ENCODE data around the gene FOXP1. TPM values are rescaled to one million over a fixed set of nuclear protein-coding genes. Genes with fewer than 3 reads are reported as not detected.

Gene FOXP1
- total and polyA plus RNA-seq, 2 of the 8 experiments (the other 6 are each of a cell fraction or from before 2014, with no cell fraction given): 13.9 to 25.4 TPM

DNA sequence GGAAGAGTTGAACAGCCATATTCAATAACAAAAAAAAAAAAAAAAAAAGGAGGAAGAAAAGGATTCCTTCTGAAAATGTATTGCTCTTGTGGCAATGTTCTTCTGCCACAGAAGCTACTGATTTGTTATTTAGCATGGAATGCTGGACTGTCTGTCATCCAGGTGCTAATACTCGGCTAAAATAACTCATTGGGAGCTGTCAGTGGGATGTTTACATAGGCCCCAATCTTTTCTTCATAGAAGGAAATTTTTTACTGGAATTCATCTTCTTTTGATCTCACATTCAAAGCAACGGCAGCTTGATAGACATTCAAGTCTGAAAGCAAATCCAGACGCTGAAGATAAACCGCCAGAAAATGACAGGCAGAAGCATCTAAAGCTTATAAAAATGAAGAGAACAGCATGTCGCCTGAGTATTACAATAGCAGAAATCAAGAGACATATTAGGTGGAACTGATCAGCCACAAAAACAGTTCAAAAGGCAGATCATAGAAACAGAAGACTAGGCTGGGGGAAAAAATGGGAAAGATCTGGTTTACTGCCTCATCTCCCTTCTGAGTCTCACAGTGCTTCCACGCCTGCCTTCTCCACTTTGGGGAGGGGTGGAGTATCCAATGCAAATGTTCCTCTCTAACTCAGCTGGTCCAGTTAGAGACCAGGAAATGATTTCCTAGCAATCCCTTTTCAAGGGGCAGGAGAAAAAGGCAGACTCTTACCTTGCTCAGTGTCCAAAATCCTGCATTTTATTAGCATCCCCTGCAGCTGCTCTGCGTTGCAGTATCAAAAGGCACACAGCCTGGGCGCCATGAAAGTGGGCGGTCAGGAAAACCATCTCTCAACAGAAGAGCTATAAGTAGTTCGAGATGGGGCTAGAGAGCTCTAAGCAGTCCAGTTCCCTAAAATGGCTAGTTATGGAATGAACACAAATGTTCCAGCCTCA, 451.9 kb downstream of the FOXP1 start:
- Histone ChIP-seq H3K56ac (replicated peaks; ENCODE audit: insufficient read length, low read depth, low read length) (no peak overlapping the region), H2AFZ (ENCODE audit: low read length) (no peak overlapping the region), H3K9me3 (ENCODE audit: insufficient read depth in 2 of 2, low read depth in 1 of 2, low read length in 1 of 2) (no peaks in the 10 kb centered on the region), H3K23ac (ENCODE audit: insufficient read length) (no peak overlapping the region), H4K91ac (replicated peaks; ENCODE audit: insufficient read length, low read length) (no peak overlapping the region), H3K79me1 (ENCODE audit: low read depth, low read length) (peaks cover 5% of the 10 kb centered on the region), H3K18ac (ENCODE audit: extremely low read depth, low read length) (no peak overlapping the region), H2AK5ac (ENCODE audit: low read depth, low read length) (no peak overlapping the region), H3K27me3 (replicated peaks in 1 of 4; ENCODE audit: control insufficient read depth in 3 of 4, extremely low read depth in 1 of 4, insufficient read depth in 3 of 4, low read length in 3 of 4) (no peaks in the 10 kb centered on the region; a peak in 1 of 7 replicates), H2BK15ac (ENCODE audit: low read length) (no peak overlapping the region), H3K79me2 (ENCODE audit: control insufficient read depth in 1 of 2, insufficient read depth in 2 of 2, low read length in 2 of 2) (peaks cover 0 to 8% of the 10 kb centered on the region in 2 experiments; a peak in 1 of 4 replicates), H2BK12ac (ENCODE audit: low read depth, low read length) (no peak overlapping the region), H2BK5ac (ENCODE audit: low read depth, low read length) (no peak overlapping the region), H3K4me3 (ENCODE audit: extremely low read depth in 1 of 4, insufficient read depth in 2 of 4, low read depth in 3 of 4, low read length in 4 of 4) (no peak overlapping the region), H4K20me1 (replicated peaks in 1 of 2; ENCODE audit: control insufficient read depth in 1 of 2, insufficient read depth in 2 of 2, low read length in 2 of 2) (no peaks in the 10 kb centered on the region), H3K4me1 (replicated peaks in 1 of 4; ENCODE audit: control insufficient read depth in 3 of 4, insufficient read depth in 4 of 4, low read length in 3 of 4) (peaks cover 8 to 48% (median 27%) of the 10 kb centered on the region in 4 experiments), H2BK20ac (ENCODE audit: low read length) (no peak overlapping the region), H3K4ac (replicated peaks; ENCODE audit: insufficient read length, low read depth, low read length) (no peak overlapping the region), H2BK120ac (replicated peaks; ENCODE audit: low read depth, low read length) (no peak overlapping the region), H3K27ac (ENCODE audit: low read depth, low read length) (no peak overlapping the region), H3K23me2 (ENCODE audit: low read depth, low read length) (no peaks in the 10 kb centered on the region; the same call in 1 of the 2 replicates), H4K5ac (ENCODE audit: insufficient read length, low read depth, low read length) (no peak overlapping the region), H3K14ac (ENCODE audit: insufficient read length) (no peak overlapping the region), H4K8ac (ENCODE audit: extremely low read depth, insufficient read depth, low read length) (no peak overlapping the region), H3K9ac (replicated peaks in 1 of 4; ENCODE audit: extremely low read depth in 1 of 4, low read depth in 3 of 4, low read length in 3 of 4) (no peak overlapping the region), H3K4me2 (ENCODE audit: insufficient read depth in 1 of 2, low read depth in 2 of 2, low read length in 2 of 2) (no peak overlapping the region; a peak in 1 of 4 replicates), H3K36me3 (ENCODE audit: control insufficient read depth in 2 of 4, insufficient read depth in 4 of 4, low read length in 3 of 4) (no peaks in the 10 kb centered on the region)
- DNase-seq (ENCODE audit: low read depth in 1 of 2, low spot score in 2 of 2): no peak
- POLR2A ChIA-PET (ENCODE audit: partially characterized antibody): interaction anchor here (1.0 kb wide), 1 partner anchor 57 kb away, joined by 3 read pairs; no protein-coding TSS in a partner anchor
- 81% methylated on average over 10 of the region's 10 CpGs; no CpG with 5 or more reads in 1 of the 2 experiments for WGBS, 2 experiments (ENCODE audit: extremely low coverage in 1 of 2, insufficient coverage in 1 of 2, insufficient read length in 1 of 2, insufficient replicate concordance in 2 of 2, low coverage in 1 of 2, low lambda C conversion rate in 2 of 2, missing lambda C conversion rate in 1 of 2)
- TF ChIP-seq CHD2 (IDR thresholded peaks at IDR 0.05; ENCODE audit: low read length) (no peak), TEAD4 (IDR thresholded peaks at IDR 0.05; ENCODE audit: low read depth, low read length) (no peak), ZNF274 (IDR thresholded peaks at IDR 0.05; ENCODE audit: borderline replicate concordance, extremely low read depth, low read length) (no peak), TAF1 (IDR thresholded peaks at IDR 0.05; ENCODE audit: low read depth, low read length) (no peak), BACH1 (IDR thresholded peaks at IDR 0.05; ENCODE audit: low read length) (no peak)
- CTCF ChIA-PET (ENCODE audit: partially characterized antibody): interaction anchor here (0.6 to 1.0 kb wide), 4 partner anchors 9 to 491 kb away, joined by 3 to 4 read pairs (median 4); no protein-coding TSS in a partner anchor
- FAIRE-seq: no peak

Measured in H1 (cell line).